NCI-H146 treated with DMSO at 0.1 percent for 48 hours (cell line): ENCODE measurements around the gene SLC10A1.
"Not testable (repeated sequence)": the region's sequence is repeated elsewhere in the genome, so short reads cannot be mapped to it uniquely, and the experiment has no call there.

Experiments
- DNase-seq: peaks from one replicate; lab custom pipeline; 2025; ENCODE audit not compliant: unreplicated experiment; lab: John Stamatoyannopoulos, UW

SLC10A1 gene

GRCh38 chr14:69770559-69770958 is 26.5 kb downstream of the SLC10A1 start:
- no peak for DNase-seq

- no peak for DNase-seq
Observed at GRCh38 chr14:69769623-69770022, 27.4 kb downstream of the SLC10A1 start.

DNA sequence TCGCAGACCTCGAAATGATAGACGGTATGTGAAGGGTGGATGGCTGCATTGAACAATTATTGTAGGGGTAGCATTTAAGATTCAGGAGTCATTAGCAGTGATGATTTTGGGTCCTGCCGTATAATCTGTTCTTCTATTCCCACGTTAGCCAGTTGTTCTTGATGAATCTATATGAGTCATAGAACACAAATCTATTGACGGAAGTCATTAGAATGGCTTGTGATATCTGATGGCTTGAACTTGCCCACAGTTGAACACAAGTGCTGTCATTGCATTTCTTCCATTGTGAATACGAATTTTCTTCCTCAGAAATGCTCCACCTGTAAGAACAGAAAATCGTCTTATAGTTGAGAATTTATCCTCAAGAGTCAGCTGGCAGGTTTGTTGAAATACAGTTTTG is 28.2 kb downstream of the SLC10A1 start:
- no peak for DNase-seq

GRCh38 chr14:69767369-69767999 is 29.6 kb downstream of the SLC10A1 start:
- peak; percentile 73 for DNase-seq

GRCh38 chr14:69766984-69767368 is 30.1 kb downstream of the SLC10A1 start, which contains the start of gene SRSF5:
Gene SRSF5, plus strand, starts transcription at chr14:69767142. Its CDS starts 1,015 bp downstream, at chr14:69768157.
- DNase-seq, result peak; percentile 84

- no peak for DNase-seq
Observed at GRCh38 chr14:69763761-69764510, 33.1 kb downstream of the SLC10A1 start.

DNA sequence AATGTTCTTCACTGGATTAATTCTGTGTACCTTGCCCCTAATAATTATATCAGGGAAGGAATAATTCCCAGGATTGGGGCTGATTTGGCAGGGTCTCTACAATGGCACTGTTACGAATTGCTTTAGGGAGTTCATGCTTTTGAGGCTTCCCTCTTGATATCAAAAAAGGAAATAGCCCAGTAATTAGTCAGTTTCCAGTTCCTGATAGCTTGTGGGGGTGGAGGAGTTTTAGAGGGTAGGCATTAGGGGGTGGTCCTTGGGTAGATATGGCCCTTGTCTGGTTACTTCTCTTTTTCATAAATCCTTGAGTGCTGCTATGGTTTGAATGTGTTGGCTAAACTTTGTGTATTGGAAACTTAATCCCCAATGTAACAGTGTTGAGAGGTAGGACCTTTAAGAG is 36.2 kb downstream of the SLC10A1 start:
- no peak for DNase-seq

GRCh38 chr14:69756298-69756697 is 40.7 kb downstream of the SLC10A1 start:
- no peak for DNase-seq

DNA sequence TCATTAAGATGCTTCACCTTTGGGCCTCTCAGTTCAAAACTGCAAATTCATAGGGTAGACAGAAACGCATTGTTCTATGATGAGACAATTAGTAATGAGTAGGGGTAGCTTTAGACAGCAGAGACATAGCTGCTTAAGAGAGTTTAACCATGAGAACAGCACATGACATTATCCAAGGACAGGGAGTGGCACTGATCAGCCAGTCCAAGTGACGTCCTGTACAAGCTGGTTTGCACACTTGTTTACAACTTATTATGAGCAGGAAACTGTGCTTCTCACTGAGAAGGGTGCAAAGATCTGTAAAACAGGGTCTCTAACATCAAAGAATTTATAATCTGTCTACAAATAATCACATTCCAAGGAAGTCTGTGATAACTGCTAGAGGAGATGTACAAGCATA is 41.3 kb downstream of the SLC10A1 start:
- no peak for DNase-seq

- DNase-seq, result no peak
Observed at GRCh38 chr14:69755296-69755695, 41.7 kb downstream of the SLC10A1 start.

GRCh38 chr14:69754487-69754886 is 42.6 kb downstream of the SLC10A1 start:
- no peak for DNase-seq

DNA sequence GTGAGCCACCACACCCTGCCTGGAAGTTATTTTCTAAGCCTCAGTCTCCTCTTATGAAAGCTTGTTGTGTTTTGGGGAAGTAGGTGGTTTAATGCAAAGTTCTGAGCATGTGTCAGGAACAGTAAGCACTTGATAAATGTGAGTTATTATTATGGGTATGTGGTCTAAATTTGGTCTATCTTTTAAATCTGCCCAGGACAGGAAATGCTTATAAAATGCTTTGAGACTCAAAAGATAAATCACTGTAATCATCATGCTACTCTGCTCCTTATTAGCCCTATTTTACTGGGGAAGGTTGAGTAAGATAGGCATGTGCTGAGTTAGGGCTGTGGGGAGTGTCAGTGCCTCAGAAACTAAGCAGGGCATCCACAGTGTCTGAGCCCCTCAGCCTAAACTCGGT is 43.2 kb downstream of the SLC10A1 start:
- no peak for DNase-seq

- DNase-seq, result no peak
Observed at GRCh38 chr14:69752773-69753172, 44.3 kb downstream of the SLC10A1 start.

- DNase-seq, result peak; percentile 87
Observed at GRCh38 chr14:69750495-69750894, 46.5 kb downstream of the SLC10A1 start.

DNA sequence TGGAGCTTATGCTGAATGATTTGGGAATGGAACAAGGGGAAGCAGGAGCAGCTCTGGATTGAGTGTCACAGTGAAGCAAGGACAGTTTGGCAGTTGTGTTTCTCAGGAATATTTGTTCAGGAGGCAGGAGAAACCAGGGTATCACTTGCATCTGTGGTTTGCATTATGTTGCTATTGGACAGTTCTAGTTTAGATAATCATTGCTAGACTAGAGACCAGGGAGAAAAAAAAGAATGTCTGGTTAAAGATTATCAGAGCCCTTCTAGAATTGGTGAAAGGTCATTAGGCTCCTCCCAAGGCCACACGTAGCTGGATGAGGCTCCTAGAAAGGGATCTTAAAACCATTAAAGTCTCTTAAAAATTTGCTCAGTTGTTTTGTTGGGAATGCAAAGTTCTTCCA is 47.1 kb downstream of the SLC10A1 start:
- DNase-seq, result no peak

- DNase-seq, result no peak
Observed at GRCh38 chr14:69741055-69741454, 56.0 kb downstream of the SLC10A1 start.

GRCh38 chr14:69736405-69736804 is 60.6 kb downstream of the SLC10A1 start:
- DNase-seq, result not testable (repeated sequence)

- DNase-seq, result not testable (repeated sequence)
Observed at GRCh38 chr14:69731919-69732598, 65.0 kb downstream of the SLC10A1 start.

GRCh38 chr14:69727860-69728259 is 69.2 kb downstream of the SLC10A1 start:
- no peak for DNase-seq

GRCh38 chr14:69726761-69727511 is 70.1 kb downstream of the SLC10A1 start:
- DNase-seq, result peak; percentile 34
